GM19463 (cell line): ENCODE data around the gene EMSY.

ENCODE experiments used
- ATAC-seq: cut with Tn5 transposase; IDR thresholded peaks from one replicate; pipeline ENCODE4 v1.9.1; 2021; ENCODE audit warnings: mild to moderate bottlenecking, moderate library complexity; ENCODE audit not compliant: unreplicated experiment

Gene EMSY

DNA sequence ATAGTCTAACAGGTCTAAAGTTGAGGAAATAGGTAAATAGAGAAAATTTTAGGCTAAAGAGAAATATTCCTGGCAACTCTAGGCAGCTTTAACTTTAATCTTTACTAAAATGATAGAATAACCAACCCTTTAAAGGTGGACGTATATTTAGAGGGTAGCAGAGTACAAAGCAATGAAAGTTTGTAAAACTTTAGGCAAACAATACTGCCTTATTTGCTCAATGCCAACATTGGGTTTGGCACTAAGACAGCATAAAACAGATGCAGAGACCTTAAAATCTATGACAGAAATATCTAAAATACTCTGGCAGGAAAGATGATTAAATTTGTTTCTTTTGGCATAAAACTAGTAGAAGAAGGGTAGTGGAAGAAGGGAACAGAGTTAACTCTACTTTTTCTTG lies 70.7 kb downstream of the EMSY start:
- no peak for ATAC-seq

- ATAC-seq: no peak
Measured at GRCh38 chr11:76523147-76523546, 78.3 kb downstream of the EMSY start.

DNA sequence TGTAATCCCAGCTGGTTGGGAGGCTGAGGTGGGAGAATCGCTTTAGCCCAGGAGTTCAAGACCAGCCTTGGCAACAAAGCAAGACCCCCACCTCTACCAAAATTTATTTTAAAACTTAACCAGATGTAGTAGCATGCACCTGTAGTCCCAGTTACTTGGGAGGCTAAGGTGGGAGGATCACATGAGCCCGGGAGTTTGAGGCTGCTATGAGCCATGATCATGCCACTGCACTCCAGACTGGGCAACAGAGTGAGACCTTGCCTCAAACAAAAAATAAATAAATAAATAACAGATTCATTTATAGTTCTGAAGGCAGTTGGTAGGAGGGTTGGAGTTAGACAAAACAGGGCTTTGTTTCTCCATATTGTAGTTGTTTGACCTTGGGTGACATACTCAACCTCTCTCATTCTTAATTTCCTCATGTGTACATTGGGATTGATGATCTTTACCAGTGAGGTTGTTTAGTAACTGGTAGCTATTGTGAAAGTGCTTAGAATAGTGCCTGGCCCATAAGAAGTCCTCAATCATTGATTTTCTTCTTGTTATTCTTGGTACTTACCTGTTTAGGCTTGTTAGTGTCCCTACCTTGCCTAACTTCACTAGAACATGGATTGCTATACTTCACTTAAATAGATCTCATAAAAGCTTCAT lies 79.1 kb downstream of the EMSY start:
- no peak for ATAC-seq

DNA sequence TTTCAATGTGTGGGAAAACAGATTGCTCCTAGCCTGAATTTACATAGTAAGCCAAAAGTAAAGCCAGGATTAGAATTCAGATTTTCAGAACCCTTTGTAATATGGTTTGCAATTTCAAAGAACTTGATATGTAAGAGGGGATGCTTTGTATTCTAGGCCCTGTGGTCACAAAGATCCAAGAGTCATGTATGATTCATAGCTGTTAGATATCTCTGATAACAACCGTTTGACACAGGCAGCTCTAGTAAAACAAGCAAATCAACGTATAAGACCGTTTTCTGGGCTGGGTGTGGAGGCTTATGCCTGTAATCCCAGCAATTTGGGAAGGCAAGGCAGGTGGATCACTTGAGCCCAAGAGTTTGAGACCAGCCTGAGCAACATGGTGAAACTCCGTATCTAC lies 79.6 kb downstream of the EMSY start:
- ATAC-seq: no peak

DNA sequence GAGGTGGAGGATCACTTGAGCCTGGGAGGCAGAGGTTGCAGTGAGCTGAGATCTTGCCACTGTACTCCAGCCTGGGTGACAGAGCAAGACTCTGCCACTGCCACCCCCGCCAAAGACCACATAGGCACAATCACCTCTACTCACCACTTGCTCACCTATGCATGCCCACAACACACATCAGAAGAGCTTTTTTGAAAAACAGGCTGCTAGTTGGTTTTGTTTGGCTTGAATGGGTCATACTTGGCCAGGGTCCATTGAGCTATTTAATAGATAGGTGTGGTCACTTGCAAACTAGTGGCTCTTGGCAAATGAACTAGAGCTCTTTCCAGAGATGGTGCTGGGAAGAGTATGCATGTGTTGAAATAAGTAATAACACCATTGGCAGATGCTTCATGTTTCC lies 80.1 kb downstream of the EMSY start:
- no peak for ATAC-seq

- ATAC-seq: no peak
Measured at GRCh38 chr11:76526878-76527277, 82.1 kb downstream of the EMSY start.

- no peak for ATAC-seq
Measured at GRCh38 chr11:76542436-76542835, 97.6 kb downstream of the EMSY start.

DNA sequence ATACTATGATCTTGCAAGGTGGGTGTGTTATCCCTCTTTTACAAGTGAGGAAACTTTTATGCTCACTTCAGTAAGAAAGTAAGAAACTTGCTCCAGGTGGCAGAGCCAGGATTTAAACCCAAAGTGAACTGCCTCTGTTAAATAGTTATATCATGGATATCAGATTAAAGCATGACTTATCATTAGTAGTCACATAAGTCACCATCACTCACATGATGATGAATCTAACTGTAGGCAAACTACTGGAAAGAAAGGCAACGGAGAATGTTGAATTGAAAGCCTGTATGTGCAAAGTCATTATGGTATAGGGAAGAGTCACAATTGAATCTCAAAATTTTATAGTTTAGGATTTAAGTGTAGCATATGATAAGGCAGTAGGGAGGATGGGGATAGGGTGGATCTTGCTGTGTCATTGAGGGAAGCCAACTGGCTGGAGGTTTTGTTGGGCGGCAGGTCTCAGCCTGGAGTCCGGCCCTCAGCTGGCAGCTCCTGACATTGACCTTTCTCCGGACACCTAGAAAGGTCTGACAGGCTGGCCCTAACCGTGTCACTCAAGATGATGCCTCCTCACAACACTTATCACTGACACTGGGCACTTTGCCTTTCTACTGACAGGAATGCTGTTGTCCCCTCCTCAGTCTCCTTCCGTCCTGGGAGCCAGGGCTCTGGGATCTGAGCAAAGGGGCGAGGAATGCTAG lies 98.3 kb downstream of the EMSY start:
- ATAC-seq: no peak

DNA sequence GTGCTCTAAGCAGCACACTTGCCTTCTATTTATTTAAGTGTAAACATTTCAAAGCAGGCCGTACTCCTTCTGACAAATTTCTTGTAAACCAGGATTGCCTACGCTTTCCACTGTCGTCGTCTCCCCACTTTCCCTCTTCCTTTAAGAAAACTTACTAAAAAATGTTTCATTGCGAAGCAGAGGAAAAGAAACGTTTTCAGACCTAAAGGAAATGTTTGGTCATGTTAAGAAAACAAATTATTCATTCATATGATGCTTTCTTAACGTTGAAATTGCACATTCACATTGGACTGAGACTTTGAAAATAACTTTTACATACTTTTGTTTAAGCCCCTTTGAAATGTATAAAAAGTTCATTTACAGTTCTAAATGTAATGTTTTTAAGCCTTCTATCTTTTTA lies 106.0 kb downstream of the EMSY start:
- ATAC-seq: no peak

DNA sequence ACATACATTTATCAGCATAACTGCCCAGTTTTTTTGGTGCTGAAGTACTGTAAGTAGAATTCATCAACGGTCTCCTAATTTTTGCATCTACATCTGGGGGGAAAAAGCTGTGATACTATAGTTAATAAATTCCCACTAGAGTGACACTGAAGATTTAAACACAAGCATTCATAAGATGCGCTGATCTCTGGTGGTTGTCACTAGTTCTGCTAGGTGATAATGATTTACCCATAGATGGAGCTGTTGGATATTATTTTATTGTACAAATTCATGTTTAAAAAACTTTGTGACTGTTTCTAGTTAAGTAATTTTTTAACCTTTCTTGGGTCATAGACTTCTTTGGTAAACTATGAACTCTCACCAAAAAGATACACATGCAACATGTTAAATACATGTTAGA lies 106.6 kb downstream of the EMSY start:
- no peak for ATAC-seq

DNA sequence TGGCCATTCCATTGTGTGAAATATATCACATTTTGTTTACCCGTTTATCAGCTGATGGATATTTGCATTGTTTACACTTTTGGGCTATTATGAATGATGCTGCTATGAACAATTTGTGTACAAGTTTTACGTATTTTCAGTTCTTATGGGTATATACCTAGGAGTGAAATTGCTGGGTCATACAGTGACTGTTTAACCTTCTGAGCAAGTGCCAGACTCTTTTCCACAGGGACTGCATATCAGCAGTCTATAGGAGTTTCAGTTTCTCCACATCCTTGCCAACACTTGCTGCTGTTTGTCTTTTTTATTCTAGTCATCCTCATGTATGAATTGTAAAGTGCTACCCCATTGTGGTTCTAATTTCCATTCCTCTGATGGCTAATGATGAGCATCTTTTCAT lies 108.2 kb downstream of the EMSY start:
- ATAC-seq: no peak

GRCh38 chr11:76553554-76554476 lies 109.0 kb downstream of the EMSY start:
- no peak for ATAC-seq

DNA sequence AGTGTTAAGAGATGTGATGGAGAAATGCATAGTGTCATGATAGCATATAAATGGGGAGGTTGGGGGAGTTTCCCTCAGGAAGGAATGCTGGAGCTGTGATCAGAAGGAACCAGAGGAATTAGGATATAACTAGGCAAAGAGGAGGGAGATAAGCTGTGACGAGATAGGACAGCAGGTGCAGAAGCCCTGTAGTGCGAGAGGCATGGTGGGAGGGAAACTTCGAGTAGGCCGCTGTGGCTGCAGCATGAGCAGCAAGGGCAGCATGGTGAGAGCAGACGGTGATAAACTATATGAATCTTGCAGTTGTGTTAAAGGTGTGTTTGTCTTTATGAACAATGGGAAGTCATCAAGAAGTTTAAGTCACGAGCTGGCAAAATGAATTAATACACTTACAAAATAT lies 109.9 kb downstream of the EMSY start:
- ATAC-seq: no peak

GRCh38 chr11:76557466-76557865 lies 112.6 kb downstream of the EMSY start:
- no peak for ATAC-seq

DNA sequence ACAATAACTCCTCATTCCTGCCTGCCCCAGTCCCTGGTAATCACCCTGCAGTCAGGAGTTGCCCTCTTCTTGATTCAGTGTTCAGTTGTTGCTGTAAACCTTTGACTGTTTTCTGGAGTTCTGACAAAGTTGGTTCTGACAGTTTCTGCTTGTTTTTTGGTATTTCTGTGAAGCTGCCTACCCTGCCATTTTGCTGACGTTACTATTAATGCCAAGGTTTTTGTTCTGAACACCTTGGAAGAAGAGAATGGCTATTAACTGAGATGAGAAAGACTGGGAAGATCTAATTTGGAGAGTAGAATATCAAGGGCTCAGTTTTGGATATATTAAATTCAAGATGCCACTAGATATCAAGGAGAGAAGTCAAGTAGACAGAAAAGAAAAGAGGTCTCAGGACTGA lies 113.7 kb downstream of the EMSY start:
- ATAC-seq: no peak

GRCh38 chr11:76558891-76559290 lies 114.1 kb downstream of the EMSY start:
- ATAC-seq: no peak

GRCh38 chr11:76559346-76559745 lies 114.5 kb downstream of the EMSY start:
- no peak for ATAC-seq

- ATAC-seq: no peak
Measured at GRCh38 chr11:76560219-76560618, 115.4 kb downstream of the EMSY start.

DNA sequence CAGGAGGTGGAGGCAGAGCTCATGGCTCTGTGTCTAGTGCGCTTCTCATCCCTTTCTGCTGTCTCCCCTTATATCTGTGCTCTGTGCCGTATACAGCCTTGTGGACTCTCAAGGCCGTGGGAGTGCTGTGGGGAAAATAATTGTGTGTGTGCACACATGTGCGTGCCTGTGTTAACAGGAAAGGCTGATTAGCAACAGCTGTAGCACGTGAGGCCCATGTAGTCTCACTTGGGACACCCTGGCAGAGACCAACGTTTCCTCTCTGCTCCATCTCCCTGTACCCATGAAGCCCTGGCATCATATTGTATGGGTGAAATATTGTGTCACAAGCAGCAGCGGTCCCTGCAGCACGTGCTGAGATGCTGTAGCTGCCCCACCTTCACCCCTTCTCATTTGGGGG lies 116.4 kb downstream of the EMSY start:
- ATAC-seq: no peak

DNA sequence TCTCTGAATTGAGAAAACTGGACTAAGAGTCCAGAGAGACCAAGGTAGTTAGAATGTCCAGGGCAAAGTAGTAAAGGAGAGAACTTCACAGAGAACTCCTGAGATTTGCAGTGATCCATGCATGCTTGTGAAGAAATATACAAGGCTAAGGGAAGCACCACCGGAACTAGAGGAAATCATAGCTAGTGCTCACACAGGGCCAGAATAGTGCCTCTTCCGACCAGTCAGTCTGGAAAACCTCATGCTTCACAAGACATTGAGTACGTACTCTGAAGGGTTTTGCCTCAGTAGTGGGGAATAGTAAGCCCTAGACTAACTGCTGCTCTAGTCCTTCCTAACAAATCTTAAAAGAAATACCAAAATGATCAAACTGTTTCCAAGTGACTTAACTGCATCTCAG lies 117.7 kb downstream of the EMSY start:
- ATAC-seq: no peak

- no peak for ATAC-seq
Measured at GRCh38 chr11:76564364-76564763, 119.5 kb downstream of the EMSY start.

DNA sequence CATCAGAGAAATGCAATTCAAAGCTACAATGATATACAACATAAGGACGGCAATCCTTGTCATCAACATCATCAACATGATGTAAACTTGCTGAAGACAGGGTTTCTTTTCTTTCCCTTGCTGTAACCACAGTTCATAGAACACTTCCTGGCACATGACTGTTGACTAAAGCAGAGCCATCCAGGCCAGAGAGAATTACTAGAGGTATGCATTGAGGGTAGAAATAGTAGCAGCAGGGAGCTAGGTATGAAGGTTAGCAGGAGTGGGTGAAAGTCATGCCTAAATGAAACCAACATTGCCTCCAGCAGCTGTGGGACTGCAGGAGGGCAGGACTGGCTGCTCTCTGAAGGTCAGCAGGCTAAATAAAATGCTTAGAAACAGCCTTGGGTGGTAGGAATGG lies 122.0 kb downstream of the EMSY start:
- ATAC-seq: no peak
